GM23338 (cell line): ENCODE data around the gene TM7SF2.

Source experiments
- CREB1 ChIP-seq: fragments of 250-450 bp; sonication (Bioruptor Pico); IDR thresholded peaks from 2 replicates; pipeline ENCODE4 v1.5.0; 2020; ENCODE audit warnings: low read depth, mild to moderate bottlenecking, moderate library complexity
- CTCF ChIP-seq, 2 experiments: fragments of 200-600 bp in 1 of 2; sonication (generic) in 1 of 2; conservative IDR thresholded peaks; 2 replicates each; pipeline versions ENCODE4 v1.5.1 to v1.6.1; 2016 to 2017; ENCODE audit warnings: antibody characterized with exemption in 2 of 2, low read depth in 2 of 2, mild to moderate bottlenecking in 2 of 2, moderate library complexity in 1 of 2
- EZH2 ChIP-seq: fragments of 200-600 bp; sonication (generic); IDR thresholded peaks from one replicate; pipeline ENCODE4 v1.8.0; 2017; ENCODE audit warnings: antibody characterized with exemption, mild to moderate bottlenecking, low read depth; ENCODE audit not compliant: unreplicated experiment
- EZH2phosphoT487 ChIP-seq: fragments of 200-600 bp; sonication (generic); IDR thresholded peaks from one replicate; pipeline ENCODE4 v1.8.1; 2018; ENCODE audit warnings: antibody characterized with exemption; ENCODE audit not compliant: unreplicated experiment
- TF ChIP-seq, protein P1 (sequence below): IDR thresholded peaks from one replicate; pipeline ENCODE4 v1.6.1; 2018; ENCODE audit warnings: antibody characterized with exemption; ENCODE audit not compliant: unreplicated experiment

DNA sequence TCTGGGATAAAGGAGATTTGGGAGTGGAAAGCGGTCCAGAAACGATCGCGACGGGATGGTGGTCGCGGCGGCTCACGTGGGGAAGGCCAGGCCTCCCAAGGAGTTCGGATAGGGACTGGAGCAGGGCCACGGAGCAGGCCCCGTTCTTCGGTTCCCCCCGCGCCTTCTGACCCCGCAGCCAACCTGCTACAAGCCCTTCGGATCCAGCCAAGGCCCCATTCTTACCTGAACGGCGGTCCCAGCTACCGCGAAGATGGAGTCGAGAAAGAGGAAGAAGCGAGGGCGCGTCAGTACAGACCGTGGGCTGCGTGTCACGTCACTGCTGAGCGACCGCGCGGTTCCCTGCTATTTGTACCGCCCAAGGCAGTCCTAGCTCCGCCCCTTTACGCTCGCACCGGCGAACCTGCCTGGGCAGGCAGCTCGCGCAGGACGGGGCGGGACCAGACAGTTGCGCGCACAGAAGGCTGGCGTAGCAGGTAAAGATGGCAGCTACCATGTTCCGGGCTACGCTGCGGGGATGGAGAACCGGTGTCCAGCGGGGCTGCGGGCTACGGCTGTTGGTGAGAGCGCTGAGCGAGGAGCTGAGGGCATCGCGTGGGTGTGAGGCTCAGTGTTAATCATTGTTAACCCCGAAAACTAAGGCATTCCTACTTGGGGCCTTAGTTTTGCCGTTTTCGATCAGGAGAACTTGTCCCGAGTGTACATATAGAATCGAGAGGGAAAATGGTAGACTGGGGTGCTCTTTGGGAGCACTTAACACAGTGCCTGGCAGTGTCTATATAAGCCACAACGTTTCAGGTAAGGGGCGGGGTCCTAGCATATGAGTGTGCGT is 10.4 kb downstream of the TM7SF2 start, which contains the start of the genes FAU and MRPL49:
- no peak for TF ChIP-seq EZH2phosphoT487
- no peak for TF ChIP-seq CTCF (conservative IDR thresholded peaks at IDR 0.05; ENCODE audit: low read depth in 2 of 2)
- TF ChIP-seq, protein P1, sequence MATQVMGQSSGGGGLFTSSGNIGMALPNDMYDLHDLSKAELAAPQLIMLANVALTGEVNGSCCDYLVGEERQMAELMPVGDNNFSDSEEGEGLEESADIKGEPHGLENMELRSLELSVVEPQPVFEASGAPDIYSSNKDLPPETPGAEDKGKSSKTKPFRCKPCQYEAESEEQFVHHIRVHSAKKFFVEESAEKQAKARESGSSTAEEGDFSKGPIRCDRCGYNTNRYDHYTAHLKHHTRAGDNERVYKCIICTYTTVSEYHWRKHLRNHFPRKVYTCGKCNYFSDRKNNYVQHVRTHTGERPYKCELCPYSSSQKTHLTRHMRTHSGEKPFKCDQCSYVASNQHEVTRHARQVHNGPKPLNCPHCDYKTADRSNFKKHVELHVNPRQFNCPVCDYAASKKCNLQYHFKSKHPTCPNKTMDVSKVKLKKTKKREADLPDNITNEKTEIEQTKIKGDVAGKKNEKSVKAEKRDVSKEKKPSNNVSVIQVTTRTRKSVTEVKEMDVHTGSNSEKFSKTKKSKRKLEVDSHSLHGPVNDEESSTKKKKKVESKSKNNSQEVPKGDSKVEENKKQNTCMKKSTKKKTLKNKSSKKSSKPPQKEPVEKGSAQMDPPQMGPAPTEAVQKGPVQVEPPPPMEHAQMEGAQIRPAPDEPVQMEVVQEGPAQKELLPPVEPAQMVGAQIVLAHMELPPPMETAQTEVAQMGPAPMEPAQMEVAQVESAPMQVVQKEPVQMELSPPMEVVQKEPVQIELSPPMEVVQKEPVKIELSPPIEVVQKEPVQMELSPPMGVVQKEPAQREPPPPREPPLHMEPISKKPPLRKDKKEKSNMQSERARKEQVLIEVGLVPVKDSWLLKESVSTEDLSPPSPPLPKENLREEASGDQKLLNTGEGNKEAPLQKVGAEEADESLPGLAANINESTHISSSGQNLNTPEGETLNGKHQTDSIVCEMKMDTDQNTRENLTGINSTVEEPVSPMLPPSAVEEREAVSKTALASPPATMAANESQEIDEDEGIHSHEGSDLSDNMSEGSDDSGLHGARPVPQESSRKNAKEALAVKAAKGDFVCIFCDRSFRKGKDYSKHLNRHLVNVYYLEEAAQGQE, result no peak
- peak; percentile 97 for TF ChIP-seq CREB1 (CRISPR knock-in tag)
- no peak for TF ChIP-seq EZH2
